ENCODE results near the gene PWWP2B. TPM values are rescaled to one million over a fixed set of nuclear protein-coding genes. Genes with fewer than 3 reads are reported as not detected.

The PWWP2B gene
- total RNA-seq, 1 donor from 2014 or later: 49.4 TPM

GRCh38 chr10:132452651-132453469, 55.9 kb downstream of the PWWP2B start:
- peak; percentile 97 for TF ChIP-seq CTCF (IDR thresholded peaks at IDR 0.05; ENCODE audit: partially characterized antibody, unreplicated experiment)
- H3K36me3 Mint-ChIP-seq (ENCODE audit: unreplicated experiment): no peaks in the 10 kb centered on the region
- H3K4me1 Mint-ChIP-seq (ENCODE audit: low read depth, unreplicated experiment): peaks cover 2% of the 10 kb centered on the region
- peak; percentile 89 for DNase-seq
- H3K27ac Mint-ChIP-seq (ENCODE audit: unreplicated experiment): no peak overlapping the region
- H3K27me3 Mint-ChIP-seq (ENCODE audit: unreplicated experiment): peaks cover 3% of the 10 kb centered on the region
- H3K9me3 Mint-ChIP-seq (ENCODE audit: unreplicated experiment): peaks cover 3% of the 10 kb centered on the region
- H3K4me3 Mint-ChIP-seq (ENCODE audit: unreplicated experiment): no peak overlapping the region

DNA sequence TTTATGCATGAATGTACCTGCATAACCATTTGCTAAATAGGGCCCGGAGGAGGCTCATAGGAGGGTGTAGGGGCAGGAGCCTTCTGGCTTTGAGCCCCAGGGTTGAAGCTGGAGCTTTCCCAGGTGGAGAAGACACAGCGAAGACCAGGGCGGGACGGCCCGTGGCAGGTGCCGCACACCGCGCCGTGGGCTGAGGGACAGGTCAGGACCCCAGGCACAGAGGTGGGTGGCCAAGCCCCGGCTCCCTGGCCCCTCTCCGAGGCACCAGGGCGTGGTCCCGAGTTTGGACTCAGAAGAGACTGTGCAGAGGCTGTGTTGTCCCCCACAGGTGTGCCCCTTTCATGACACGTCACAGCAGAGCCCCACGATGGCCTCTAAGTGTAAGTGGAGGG, 56.5 kb downstream of the PWWP2B start:
- no peak for DNase-seq
- peak; percentile 15 for TF ChIP-seq CTCF (IDR thresholded peaks at IDR 0.05; ENCODE audit: partially characterized antibody, unreplicated experiment)
- Mint-ChIP-seq H3K4me3 (ENCODE audit: unreplicated experiment) (no peak overlapping the region), H3K9me3 (ENCODE audit: unreplicated experiment) (peaks cover 3% of the 10 kb centered on the region), H3K36me3 (ENCODE audit: unreplicated experiment) (no peaks in the 10 kb centered on the region), H3K27ac (ENCODE audit: unreplicated experiment) (no peak overlapping the region), H3K4me1 (ENCODE audit: low read depth, unreplicated experiment) (no peaks in the 10 kb centered on the region), H3K27me3 (ENCODE audit: unreplicated experiment) (peaks cover 2% of the 10 kb centered on the region)

- H3K9me3 Mint-ChIP-seq (ENCODE audit: unreplicated experiment): peaks cover 3% of the 10 kb centered on the region
- H3K27me3 Mint-ChIP-seq (ENCODE audit: unreplicated experiment): peaks cover 5% of the 10 kb centered on the region
- H3K4me1 Mint-ChIP-seq (ENCODE audit: low read depth, unreplicated experiment): no peaks in the 10 kb centered on the region
- H3K36me3 Mint-ChIP-seq (ENCODE audit: unreplicated experiment): no peaks in the 10 kb centered on the region
- H3K27ac Mint-ChIP-seq (ENCODE audit: unreplicated experiment): no peak overlapping the region
- no peak for TF ChIP-seq CTCF (IDR thresholded peaks at IDR 0.05; ENCODE audit: partially characterized antibody, unreplicated experiment)
- H3K4me3 Mint-ChIP-seq (ENCODE audit: unreplicated experiment): no peak overlapping the region
- peak; percentile 9 for DNase-seq
Measured at GRCh38 chr10:132454296-132455198, 57.5 kb downstream of the PWWP2B start.

DNA sequence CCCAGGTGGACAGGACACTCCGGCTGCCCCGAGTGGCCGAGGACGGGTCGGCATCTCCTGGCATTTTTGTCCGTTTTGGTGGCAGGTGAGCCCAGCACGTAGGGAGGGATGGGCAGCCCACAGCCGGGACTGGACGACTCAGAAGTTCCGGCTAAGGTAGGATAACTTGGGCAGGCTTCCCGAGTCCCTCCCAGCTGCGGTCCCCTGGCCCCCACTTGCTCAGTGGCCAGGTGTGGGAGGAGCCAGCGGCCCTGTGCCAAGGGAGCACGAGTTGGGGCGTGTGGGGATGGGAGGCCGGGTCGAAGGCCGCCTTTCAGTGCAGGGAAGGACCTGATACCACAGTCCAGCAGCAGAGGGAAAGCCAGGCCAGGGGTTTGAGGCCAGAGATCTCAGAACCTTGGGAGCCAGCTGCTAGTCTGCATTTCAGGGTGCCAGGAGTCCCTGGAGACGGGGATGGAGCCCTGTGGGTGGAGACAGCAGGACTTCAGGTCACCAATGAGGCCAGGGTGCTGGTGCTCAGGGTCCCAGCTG, 58.5 kb downstream of the PWWP2B start:
- Mint-ChIP-seq H3K27me3 (ENCODE audit: unreplicated experiment) (peaks cover 5% of the 10 kb centered on the region), H3K4me3 (ENCODE audit: unreplicated experiment) (no peak overlapping the region), H3K4me1 (ENCODE audit: low read depth, unreplicated experiment) (no peaks in the 10 kb centered on the region), H3K9me3 (ENCODE audit: unreplicated experiment) (peaks cover 3% of the 10 kb centered on the region), H3K36me3 (ENCODE audit: unreplicated experiment) (no peaks in the 10 kb centered on the region), H3K27ac (ENCODE audit: unreplicated experiment) (no peak overlapping the region)
- no peak for TF ChIP-seq CTCF (IDR thresholded peaks at IDR 0.05; ENCODE audit: partially characterized antibody, unreplicated experiment)
- peak; percentile 12 for DNase-seq

Measured in glutamatergic neuron (in vitro differentiated cells).